ENCODE data around the gene CXADR.

The CXADR gene

DNA sequence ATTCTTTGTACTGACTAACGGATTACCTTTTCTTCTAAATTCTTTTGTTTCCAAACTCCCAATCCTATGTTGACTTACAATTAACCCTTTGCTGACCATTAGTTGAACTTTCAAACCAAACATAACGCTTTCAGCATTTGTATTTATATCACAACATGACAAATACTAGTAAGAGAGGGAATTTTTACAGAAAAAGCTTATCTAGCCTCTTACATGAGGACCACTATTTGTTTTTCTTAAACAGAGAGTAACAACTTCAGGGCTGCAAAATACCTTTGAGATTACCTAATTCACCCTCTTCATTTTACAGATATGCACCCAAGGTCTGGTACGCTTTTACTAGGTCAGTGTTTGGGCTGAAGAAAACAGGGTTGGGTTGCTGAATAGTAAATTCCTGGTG lies 45.0 kb upstream of the CXADR start:
- TF ChIP-seq GABPA (IDR thresholded peaks at IDR 0.05; ENCODE audit: low read depth): no peak
- no peak for TF ChIP-seq REST (IDR thresholded peaks at IDR 0.05; ENCODE audit: insufficient replicate concordance, low read depth)
- TF ChIP-seq, protein P1, sequence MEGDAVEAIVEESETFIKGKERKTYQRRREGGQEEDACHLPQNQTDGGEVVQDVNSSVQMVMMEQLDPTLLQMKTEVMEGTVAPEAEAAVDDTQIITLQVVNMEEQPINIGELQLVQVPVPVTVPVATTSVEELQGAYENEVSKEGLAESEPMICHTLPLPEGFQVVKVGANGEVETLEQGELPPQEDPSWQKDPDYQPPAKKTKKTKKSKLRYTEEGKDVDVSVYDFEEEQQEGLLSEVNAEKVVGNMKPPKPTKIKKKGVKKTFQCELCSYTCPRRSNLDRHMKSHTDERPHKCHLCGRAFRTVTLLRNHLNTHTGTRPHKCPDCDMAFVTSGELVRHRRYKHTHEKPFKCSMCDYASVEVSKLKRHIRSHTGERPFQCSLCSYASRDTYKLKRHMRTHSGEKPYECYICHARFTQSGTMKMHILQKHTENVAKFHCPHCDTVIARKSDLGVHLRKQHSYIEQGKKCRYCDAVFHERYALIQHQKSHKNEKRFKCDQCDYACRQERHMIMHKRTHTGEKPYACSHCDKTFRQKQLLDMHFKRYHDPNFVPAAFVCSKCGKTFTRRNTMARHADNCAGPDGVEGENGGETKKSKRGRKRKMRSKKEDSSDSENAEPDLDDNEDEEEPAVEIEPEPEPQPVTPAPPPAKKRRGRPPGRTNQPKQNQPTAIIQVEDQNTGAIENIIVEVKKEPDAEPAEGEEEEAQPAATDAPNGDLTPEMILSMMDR (IDR thresholded peaks at IDR 0.05; ENCODE audit: insufficient read depth, low read length): no peak
- no peak for TF ChIP-seq POLR2AphosphoS5 (IDR thresholded peaks at IDR 0.05; ENCODE audit: low read depth)
- TF ChIP-seq SPI1 (IDR thresholded peaks at IDR 0.05; ENCODE audit: borderline replicate concordance, low read depth): no peak
- Histone ChIP-seq H3K27ac (replicated peaks) (no peak overlapping the region), H3K4me3 (replicated peaks; ENCODE audit: insufficient read depth, low read length) (no peak overlapping the region), H3K27me3 (ENCODE audit: insufficient read depth, poor library complexity, severe bottlenecking) (no peaks in the 10 kb centered on the region)
- no peak for DNase-seq (ENCODE audit: low read depth in 1 of 2, low spot score in 1 of 2)

GRCh38 chr21:17468698-17469097 lies 44.1 kb upstream of the CXADR start:
- no peak overlapping the region for H3K4me3 ChIP-seq (replicated peaks; ENCODE audit: insufficient read depth, low read length)
- TF ChIP-seq, protein P1 (IDR thresholded peaks at IDR 0.05; ENCODE audit: insufficient read depth, low read length): no peak
- TF ChIP-seq POLR2AphosphoS5 (IDR thresholded peaks at IDR 0.05; ENCODE audit: low read depth): no peak
- TF ChIP-seq SPI1 (IDR thresholded peaks at IDR 0.05; ENCODE audit: borderline replicate concordance, low read depth): no peak
- no peak for TF ChIP-seq GABPA (IDR thresholded peaks at IDR 0.05; ENCODE audit: low read depth)
- no peak for TF ChIP-seq REST (IDR thresholded peaks at IDR 0.05; ENCODE audit: insufficient replicate concordance, low read depth)
- H3K27me3 ChIP-seq (ENCODE audit: insufficient read depth, poor library complexity, severe bottlenecking): no peaks in the 10 kb centered on the region
- no peak for DNase-seq (ENCODE audit: low read depth in 1 of 2, low spot score in 1 of 2)
- no peak overlapping the region for H3K27ac ChIP-seq (replicated peaks)

GRCh38 chr21:17469727-17470126 lies 43.1 kb upstream of the CXADR start:
- no peak overlapping the region for H3K4me3 ChIP-seq (replicated peaks; ENCODE audit: insufficient read depth, low read length)

More at GRCh38 chr21:17469727-17470126, 43.1 kb upstream of the CXADR start:
- H3K27ac ChIP-seq (replicated peaks): no peak overlapping the region
- DNase-seq (ENCODE audit: low read depth in 1 of 2, low spot score in 1 of 2): no peak
- TF ChIP-seq, protein P1 (IDR thresholded peaks at IDR 0.05; ENCODE audit: insufficient read depth, low read length): no peak
- TF ChIP-seq GABPA (IDR thresholded peaks at IDR 0.05; ENCODE audit: low read depth) (no peak), POLR2AphosphoS5 (IDR thresholded peaks at IDR 0.05; ENCODE audit: low read depth) (no peak), SPI1 (IDR thresholded peaks at IDR 0.05; ENCODE audit: borderline replicate concordance, low read depth) (no peak), REST (IDR thresholded peaks at IDR 0.05; ENCODE audit: insufficient replicate concordance, low read depth) (no peak)
- no peaks in the 10 kb centered on the region for H3K27me3 ChIP-seq (ENCODE audit: insufficient read depth, poor library complexity, severe bottlenecking)

Measured in HL-60 (cell line).